Measurements from ENCODE around the gene USH1C. TPM values are rescaled to one million over a fixed set of nuclear protein-coding genes. Genes with fewer than 3 reads are reported as not detected.

Gene USH1C
- total RNA-seq, 1 donor from 2014 or later, result not detected

DNA sequence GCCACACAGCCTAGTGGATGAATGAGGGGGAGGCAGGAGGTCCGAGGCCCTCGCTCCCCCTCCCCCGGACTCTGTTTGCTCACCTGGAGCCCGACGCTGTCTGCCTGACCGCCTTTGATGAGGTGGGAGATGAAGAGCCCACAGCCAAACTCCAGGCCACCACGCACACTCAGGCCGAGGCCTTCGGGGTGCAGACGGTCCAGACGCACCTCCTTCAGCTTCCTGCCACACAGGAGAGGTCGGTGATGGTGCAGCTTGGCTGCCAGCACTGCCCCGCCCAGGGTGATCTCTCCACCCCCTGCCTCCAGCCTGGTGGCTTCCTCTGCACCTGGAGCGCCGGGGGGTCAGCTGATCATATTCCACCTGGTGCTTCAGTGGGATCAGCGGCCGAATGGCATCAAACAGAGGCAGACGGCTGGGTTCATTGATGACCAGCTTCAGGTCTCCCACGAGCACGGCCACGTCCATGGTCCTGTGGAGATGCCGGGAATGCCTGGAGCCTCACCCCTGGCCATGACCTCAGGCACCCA lies 13.1 kb downstream of the USH1C start:
- intact Hi-C loops (cut with DNase I), result no loop called here

GRCh38 chr11:17529844-17530185 lies 14.4 kb downstream of the USH1C start:
- no peak for DNase-seq (ENCODE audit: low spot score)
- intact Hi-C loops (cut with DNase I), result loop anchor here (5.0 kb wide), 1 partner anchor 143 kb away; the partner anchor contains the start of gene KCNJ11

More for the DNA sequence above, 13.1 kb downstream of the USH1C start:
- no peak for DNase-seq (ENCODE audit: low spot score)

- intact Hi-C loops (cut with DNase I), result loop anchor here (5.0 kb wide), 1 partner anchor 142 kb away; the partner anchor contains the start of gene KCNJ11
- no peak for DNase-seq (ENCODE audit: low spot score)
These were observed 15.0 kb downstream of the USH1C start for GRCh38 chr11:17528906-17529843.

- intact Hi-C loops (cut with DNase I), result loop anchor here (5.0 kb wide), 1 partner anchor 141 kb away; the partner anchor contains the start of gene KCNJ11
- no peak for DNase-seq (ENCODE audit: low spot score)
These were observed 16.0 kb downstream of the USH1C start for GRCh38 chr11:17528181-17528691.

- intact Hi-C loops (cut with DNase I), result loop anchor here (5.0 kb wide), 1 partner anchor 140 kb away; the partner anchor contains the start of gene KCNJ11
- no peak for DNase-seq (ENCODE audit: low spot score)
These were observed 16.6 kb downstream of the USH1C start for GRCh38 chr11:17527628-17527995.

DNA sequence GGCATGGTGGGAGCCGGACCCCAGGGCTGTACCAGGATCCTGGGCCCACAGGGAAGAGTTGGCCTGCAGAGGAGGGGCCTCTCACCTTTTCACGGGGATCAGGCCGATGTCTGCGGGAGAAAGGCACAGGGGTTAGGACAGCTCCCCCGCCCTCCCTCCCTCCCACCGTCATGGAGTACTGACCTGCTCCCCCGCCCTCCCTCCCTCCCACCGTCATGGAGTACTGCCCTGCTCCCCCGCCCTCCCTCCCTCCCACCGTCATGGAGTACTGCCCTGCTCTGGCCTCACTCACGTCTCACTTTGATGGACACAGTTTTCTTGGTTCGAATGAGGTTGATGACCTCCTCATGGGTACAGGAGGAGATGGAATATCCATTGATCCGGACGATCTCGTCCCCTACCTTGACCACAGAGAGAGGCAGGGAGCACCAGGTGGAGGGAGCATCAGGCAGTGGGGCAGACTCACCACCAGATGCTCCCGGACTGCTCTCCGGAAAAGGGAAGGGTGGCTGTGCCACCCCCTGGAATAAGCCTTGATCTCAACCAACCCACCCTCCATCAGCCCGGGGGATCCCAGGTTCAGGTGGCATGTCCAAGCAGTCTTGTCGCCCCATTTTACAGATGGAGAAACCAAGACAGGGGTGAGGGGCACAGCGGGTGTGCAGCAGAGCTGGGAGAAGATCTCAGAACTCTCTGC lies 17.1 kb downstream of the USH1C start:
- no peak for DNase-seq (ENCODE audit: low spot score)
- intact Hi-C loops (cut with DNase I), result loop anchor here (5.0 kb wide), 1 partner anchor 140 kb away; the partner anchor contains the start of gene KCNJ11

GRCh38 chr11:17526326-17526725 lies 17.9 kb downstream of the USH1C start:
- intact Hi-C loops (cut with DNase I), result loop anchor here (5.0 kb wide), 1 partner anchor 139 kb away; the partner anchor contains the start of gene KCNJ11
- no peak for DNase-seq (ENCODE audit: low spot score)

- no peak for DNase-seq (ENCODE audit: low spot score)
- intact Hi-C loops (cut with DNase I), result loop anchor here (5.0 kb wide), 1 partner anchor 138 kb away; the partner anchor contains the start of gene KCNJ11
These were observed 18.6 kb downstream of the USH1C start for GRCh38 chr11:17525570-17525969.

DNA sequence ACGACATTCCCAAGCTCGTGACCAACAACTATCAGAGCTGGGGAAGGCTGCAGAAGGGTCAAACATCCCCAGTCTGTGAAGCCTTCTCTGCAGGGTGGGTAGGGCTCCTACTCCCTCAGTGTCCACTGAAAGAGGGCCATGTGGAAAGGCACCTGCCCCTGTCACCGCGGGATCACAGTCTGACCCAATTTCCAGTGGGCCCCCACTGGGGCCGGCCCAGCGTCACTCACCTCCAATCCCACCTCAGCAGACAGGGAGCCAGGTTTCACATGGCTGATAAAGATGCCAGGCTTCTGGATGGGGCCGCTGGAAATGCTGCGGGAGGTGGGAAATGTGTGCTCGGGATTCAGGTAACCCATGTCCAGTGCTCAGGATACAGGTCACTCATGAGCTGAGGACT lies 20.0 kb downstream of the USH1C start:
- DNase-seq (ENCODE audit: low spot score), result no peak
- intact Hi-C loops (cut with DNase I), result no loop called here

DNA sequence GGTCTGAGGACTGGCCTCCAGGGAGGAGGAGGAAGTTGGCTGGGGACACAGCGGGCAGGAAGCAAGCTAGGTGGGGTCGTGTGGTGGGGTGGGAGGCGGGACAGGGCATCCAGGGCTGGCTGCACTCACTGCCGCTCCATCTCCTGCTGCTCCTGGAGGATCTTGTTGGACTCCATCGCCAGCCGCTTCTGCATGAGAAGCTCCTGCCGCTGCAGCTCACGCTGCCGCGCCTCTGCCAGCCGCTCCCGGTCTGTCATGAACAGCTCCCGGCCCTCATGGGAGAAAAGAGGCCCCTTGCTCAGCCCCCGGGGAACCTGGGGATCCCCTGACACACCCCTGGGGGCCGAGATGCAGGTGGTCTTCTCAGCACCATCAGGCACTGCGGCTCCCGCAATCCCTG lies 21.6 kb downstream of the USH1C start:
- intact Hi-C loops (cut with DNase I), result no loop called here
- no peak for DNase-seq (ENCODE audit: low spot score)

GRCh38 chr11:17521106-17521900 lies 22.9 kb downstream of the USH1C start:
- intact Hi-C loops (cut with DNase I), result no loop called here
- no peak for DNase-seq (ENCODE audit: low spot score)

DNA sequence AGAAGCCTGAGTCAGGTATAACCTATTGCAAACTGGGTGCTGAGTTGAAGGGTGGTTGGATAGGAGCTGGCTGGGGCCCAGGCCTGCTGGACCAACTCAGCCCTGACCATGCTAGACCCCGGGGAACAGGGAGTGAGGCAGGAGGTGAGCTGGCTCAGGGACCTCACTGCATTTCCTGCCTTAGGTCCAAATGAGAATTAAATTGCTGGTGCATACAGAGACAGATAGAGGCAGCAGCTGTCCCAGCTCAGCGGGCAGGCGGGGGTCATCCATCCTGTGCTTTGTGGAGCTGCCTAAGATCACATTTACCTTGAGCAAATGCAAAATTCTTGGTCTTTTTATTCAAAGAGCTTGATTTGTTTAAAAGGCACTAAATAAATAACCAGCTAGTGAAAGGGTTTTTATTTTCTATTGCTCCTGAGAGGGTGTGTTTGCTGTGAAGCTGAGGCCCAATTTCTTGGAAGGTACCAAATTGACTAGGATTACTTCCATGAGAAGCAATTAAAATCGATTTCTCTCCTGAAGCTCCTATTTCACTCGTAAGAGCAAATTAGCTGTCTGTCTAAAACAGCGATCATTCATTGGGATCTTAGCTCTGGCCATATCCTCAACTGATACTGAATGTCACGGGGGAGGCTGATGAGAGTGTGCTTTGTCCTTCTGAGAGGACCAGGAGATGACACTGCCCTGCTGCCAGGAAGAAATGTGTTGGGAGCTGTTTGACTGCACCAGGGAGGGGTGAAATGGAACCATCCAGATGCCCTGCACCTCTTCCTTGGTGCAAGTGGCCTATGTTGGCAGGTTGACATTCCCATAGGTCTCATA lies 24.9 kb downstream of the USH1C start:
- intact Hi-C loops (cut with DNase I), result no loop called here
- no peak for DNase-seq (ENCODE audit: low spot score)

GRCh38 chr11:17518366-17518765 lies 25.9 kb downstream of the USH1C start:
- intact Hi-C loops (cut with DNase I), result no loop called here
- DNase-seq (ENCODE audit: low spot score), result no peak

GRCh38 chr11:17517186-17517585 lies 27.0 kb downstream of the USH1C start:
- intact Hi-C loops (cut with DNase I), result no loop called here
- no peak for DNase-seq (ENCODE audit: low spot score)

- intact Hi-C loops (cut with DNase I), result no loop called here
- DNase-seq (ENCODE audit: low spot score), result no peak
These were observed 27.6 kb downstream of the USH1C start for GRCh38 chr11:17516551-17517150.

DNA sequence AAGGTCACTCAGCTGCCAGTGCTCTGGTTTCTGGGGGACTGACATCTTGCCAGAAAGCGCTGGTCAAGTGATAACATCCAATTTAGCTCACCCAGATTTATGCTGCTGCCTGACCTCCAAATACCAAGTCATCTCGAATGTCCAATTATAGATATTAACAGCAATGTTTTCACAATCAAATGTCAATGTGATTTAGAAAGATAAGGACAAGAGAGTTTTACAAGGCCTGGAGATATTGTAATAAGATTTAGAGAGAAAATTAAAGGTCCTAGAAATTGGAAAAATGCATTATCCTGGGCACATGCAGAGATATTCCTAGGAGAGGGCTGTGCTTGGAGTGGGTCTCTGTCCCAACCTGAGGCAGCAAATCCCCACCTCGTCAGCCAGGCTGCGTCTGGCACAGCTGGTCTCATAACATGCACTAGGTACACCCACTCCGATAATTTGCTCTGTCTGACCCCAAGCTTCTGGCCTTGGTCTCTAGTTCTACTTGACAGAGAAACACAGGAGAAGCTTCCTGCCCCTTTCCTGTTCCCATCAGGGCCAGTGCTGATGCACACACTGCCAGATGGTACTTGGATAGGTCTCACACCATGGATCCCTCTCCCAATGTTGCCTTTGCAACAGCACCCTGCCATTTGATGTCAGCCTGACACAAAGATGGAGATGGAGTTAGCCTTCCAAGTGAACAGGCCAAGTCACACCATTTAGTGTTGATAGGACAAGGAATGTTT lies 28.6 kb downstream of the USH1C start:
- intact Hi-C loops (cut with DNase I), result no loop called here
- DNase-seq (ENCODE audit: low spot score), result no peak

DNA sequence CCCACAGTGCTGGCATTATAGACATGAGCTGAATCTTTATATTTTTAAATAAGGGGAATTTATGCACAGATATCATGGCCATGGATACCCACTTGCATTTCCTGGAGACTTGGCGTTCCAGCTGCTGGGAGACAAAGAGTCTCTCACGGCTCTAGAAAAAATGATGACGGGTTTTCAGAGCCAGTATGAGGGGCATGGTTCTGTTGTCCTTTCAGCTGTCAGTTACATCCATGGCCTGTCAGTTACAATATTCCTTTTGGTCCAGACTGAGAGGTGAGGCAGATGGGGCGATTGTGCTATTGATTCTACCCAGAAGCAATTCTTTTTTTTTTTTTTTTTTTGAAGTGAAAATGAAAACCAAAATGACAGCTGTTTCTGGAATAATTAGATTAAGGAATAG lies 29.7 kb downstream of the USH1C start:
- no peak for DNase-seq (ENCODE audit: low spot score)
- intact Hi-C loops (cut with DNase I), result no loop called here
